HG03045 (cell line): ENCODE measurements around the gene MATN1.

ENCODE experiments used
- ATAC-seq: cut with Tn5 transposase; IDR thresholded peaks from one replicate; pipeline ENCODE4 v1.9.1; 2021; ENCODE audit warnings: mild to moderate bottlenecking, moderate library complexity; ENCODE audit not compliant: unreplicated experiment

Gene MATN1

GRCh38 chr1:30758121-30758688 lies 34.8 kb upstream of the MATN1 start:
- no peak for ATAC-seq

GRCh38 chr1:30757352-30758120 lies 34.2 kb upstream of the MATN1 start, which contains the start of gene LAPTM5:
Gene LAPTM5, minus strand, starts transcription at chr1:30757774. Its CDS starts 29 bp downstream, at chr1:30757745.
- ATAC-seq = no peak

GRCh38 chr1:30756545-30757351 lies 33.4 kb upstream of the MATN1 start:
- ATAC-seq = no peak

GRCh38 chr1:30756206-30756544 lies 32.8 kb upstream of the MATN1 start:
- ATAC-seq = no peak

- no peak for ATAC-seq
Observed at GRCh38 chr1:30755746-30756145, 32.4 kb upstream of the MATN1 start.

GRCh38 chr1:30755334-30755733 lies 31.9 kb upstream of the MATN1 start:
- no peak for ATAC-seq

GRCh38 chr1:30754684-30755171 lies 31.3 kb upstream of the MATN1 start:
- ATAC-seq = peak; percentile 52

GRCh38 chr1:30753660-30754123 lies 30.3 kb upstream of the MATN1 start:
- no peak for ATAC-seq

GRCh38 chr1:30753118-30753517 lies 29.7 kb upstream of the MATN1 start:
- ATAC-seq = no peak

GRCh38 chr1:30752651-30752908 lies 29.2 kb upstream of the MATN1 start:
- ATAC-seq = no peak

GRCh38 chr1:30751830-30752650 lies 28.7 kb upstream of the MATN1 start:
- no peak for ATAC-seq

- no peak for ATAC-seq
Observed at GRCh38 chr1:30750731-30751291, 27.4 kb upstream of the MATN1 start.

GRCh38 chr1:30749691-30750583 lies 26.6 kb upstream of the MATN1 start:
- ATAC-seq = no peak

- no peak for ATAC-seq
Observed at GRCh38 chr1:30748699-30749401, 25.5 kb upstream of the MATN1 start.

- no peak for ATAC-seq
Observed at GRCh38 chr1:30748098-30748698, 24.8 kb upstream of the MATN1 start.

GRCh38 chr1:30747033-30748008 lies 23.9 kb upstream of the MATN1 start:
- no peak for ATAC-seq

- no peak for ATAC-seq
Observed at GRCh38 chr1:30746212-30747032, 23.0 kb upstream of the MATN1 start.
